ENCODE results near the gene LYZL1.
"Not testable (repeated sequence)": the region's sequence is repeated elsewhere in the genome, so short reads cannot be mapped to it uniquely, and the experiment has no call there.

Gene LYZL1

DNA sequence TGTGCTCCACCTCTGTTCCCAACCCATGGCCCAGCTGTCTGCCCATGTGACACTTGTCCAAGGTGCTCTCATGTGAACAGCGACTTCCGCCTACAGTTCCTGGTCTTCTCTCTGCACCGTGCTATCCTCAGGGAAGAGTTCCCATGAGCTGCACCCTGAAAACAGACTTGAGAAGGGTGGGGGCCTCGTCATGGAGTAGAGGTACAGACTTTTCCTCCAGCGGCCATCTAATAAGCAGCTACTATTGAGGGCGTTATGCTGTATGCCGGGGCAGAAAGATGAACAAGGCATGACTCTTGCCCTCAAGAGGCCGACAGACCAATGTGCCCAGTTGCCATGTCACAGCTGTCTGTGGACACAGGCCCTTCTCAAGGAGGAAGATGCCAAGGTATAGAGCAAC lies 25.4 kb upstream of the LYZL1 start:
- no peak for DNase-seq
- no peak for ATAC-seq

DNA sequence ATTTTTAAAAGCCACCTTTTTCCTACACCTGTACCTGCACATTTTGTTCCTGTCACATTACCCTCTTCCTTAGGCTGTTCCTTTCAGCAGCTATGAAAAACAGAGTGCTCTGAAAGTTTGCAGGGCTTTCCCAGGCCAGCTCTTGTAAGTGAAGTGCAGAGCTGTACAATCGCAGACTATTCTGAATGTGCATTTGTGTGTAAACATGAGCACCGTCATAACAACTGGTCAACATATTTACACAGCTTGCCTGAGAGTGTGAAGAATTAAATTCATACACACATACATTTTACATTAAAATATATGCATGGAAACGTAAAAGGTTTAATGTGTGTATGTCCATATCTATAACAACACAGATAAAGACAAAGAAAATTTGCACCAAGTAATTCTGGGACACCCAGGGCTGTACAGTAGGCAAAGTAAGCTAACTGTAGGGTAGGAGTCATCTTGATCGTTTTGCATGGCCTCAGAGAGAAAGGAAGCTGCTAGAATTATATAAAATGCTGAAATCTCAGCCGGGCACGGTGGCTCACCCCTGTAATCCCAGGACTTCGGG lies 23.6 kb upstream of the LYZL1 start:
- no peak for DNase-seq
- ATAC-seq, result no peak

DNA sequence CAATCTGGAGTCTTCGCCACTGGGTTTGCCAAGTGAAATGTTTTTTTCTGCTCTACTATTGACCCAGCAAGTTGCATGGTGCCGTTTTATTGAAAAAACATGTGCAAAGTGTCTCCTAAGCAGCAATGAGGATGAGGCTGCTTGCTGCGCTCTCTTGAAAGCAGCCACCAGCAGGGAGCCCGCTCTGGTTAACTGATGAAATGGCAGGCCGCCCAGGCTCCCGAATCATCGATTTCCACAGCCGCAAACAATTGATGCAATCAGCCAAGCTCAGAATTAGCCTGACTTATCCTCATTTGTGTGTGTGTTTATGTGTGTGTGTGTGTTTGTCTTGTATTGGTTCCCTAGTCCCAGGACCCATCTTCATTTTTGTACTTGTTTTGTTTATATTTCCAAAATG lies 22.2 kb upstream of the LYZL1 start:
- ATAC-seq (no peak), DNase-seq (no peak)

DNA sequence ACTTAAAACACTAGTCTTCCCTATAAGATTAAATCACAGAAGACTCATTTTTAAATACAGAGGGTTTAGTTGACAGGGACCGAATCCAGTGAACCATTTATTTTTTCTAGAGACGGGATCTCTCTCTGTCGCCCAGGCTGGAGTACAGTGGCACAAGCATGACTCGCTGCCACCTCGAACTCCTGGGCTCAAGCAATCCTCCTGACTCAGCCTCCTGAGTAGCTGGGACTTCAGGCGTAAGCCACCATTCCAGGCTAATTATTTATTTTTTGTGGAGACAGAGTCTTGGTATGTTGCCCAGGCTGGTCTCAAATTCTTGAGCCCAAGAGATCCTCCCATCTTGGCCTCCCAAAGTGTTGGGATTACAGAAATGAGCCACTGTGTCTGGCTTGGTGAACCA lies 20.9 kb upstream of the LYZL1 start:
- no peak for DNase-seq
- ATAC-seq, result no peak

DNA sequence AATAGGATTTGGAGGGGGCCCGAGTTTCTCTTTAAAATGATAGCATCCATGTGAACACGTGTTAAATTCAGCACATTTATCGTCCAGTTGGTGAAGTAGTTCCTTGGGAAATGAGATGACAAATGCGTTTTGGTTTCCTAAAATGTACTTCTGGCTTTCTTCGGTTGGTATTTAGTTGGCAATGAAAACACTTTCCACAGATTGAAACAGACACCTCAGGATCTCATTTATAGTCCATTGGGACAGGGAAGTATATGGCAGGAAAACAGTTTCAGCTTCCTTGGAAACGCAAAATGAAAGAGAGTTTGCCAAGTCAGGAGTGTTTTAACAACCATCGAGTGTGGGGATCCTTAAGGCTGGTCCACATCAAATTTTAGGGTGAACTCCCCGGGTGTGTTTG lies 19.4 kb upstream of the LYZL1 start:
- ATAC-seq (no peak), DNase-seq (no peak)

DNA sequence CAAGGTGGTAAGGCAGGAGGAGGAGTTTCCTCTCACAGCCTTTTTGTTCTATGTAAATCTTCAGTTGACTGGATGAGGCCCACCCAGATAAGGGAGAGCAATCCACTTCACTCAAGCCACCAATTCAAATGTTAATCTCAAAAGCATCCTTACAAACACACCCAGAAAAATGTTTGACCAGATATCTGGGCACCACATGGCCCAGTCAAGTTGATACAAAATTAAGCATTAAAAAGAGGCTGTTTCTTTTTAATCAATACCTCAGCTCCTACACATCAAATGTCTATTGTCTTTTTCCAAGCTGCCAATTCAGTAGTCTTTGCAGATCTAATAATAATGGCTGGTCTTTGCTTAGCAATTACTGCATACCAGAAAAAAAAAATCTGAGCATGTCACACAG lies 18.0 kb upstream of the LYZL1 start:
- no peak for DNase-seq
- ATAC-seq, result no peak

DNA sequence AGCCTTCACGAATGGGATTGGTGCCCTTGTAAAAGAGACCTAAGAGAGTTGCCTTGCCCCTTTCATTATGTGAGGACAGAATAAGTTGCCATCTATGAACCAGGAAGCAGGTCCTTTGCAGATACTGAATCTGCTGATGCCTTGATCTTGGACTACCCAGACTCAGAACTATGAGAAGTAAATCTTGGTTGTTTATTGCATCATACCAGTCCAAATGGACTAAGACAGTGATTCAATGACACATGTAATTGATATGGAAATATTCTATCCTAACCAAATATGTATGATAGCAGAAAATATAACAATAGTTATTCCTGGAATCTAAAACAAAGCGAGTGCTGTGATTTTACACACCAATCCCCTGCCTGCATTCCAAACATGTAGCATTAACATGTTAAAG lies 17.0 kb upstream of the LYZL1 start:
- no peak for ATAC-seq
- no peak for DNase-seq

DNA sequence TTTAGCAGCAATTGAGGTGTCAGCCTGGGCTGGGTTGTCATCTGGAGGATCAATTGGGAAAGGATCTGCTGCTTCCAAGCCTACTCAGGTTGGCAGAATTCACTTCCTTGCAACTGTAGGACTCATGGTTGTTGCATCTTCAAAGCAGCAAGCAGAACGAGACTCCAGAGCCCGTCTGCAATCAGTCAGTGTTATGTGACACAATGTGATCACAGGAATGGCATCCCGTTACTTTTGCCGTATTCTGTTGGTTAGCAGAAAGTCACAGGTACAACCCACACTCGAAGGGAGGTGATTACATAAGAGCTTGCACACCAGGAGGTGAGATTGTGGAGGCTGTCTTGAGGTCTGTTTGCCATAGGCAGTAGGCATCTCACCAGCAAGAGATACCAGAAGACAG lies 15.4 kb upstream of the LYZL1 start:
- ATAC-seq (no peak), DNase-seq (no peak)

DNA sequence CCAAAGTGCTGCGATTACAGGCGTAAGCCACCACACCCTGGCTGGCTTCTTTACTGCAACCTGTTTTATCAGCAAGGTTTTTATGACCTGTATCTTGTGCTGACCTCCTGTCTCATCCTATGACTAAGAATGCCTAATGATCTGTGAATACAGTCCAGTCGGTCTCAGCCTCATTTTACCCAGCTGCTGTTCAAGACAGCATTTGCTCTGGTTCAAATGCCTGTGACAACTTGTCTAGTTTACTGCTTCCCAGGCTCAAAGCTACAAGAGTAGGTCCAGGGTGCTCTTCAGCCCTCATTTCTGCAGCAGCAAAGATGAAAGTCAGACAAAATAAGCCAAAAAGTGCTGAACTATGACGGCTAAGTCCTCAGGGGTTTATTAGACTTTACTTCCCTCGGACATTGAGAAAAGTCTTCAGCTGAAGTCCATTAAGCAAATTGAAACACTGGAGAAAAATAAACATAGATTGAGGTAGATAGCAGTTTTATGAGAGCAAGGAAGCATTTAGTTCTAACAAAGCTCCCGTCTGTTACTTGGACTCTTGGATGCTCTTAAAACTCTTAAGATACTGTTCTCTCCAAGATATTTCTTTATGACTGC lies 12.5 kb upstream of the LYZL1 start:
- ATAC-seq (no peak), DNase-seq (no peak)

DNA sequence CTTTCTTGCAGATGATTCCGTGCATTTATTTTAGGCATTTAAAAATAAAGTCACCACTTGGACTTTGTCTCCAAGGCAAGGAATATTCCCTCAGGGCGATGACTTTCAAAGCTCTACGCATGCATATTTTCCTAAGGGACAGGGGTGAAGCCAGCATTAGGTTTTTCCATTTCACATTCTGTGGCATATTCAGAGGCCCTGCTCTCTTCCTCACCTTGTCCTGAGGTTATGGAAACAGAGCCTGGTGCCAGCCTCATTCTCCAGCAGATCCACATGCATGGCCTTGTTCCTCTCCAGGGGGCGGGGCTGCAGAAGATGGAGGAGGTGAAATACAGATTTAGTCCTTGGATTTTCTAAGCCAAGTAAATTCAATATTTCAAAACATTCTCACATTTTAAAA lies 11.6 kb upstream of the LYZL1 start:
- DNase-seq, result no peak
- ATAC-seq, result no peak

DNA sequence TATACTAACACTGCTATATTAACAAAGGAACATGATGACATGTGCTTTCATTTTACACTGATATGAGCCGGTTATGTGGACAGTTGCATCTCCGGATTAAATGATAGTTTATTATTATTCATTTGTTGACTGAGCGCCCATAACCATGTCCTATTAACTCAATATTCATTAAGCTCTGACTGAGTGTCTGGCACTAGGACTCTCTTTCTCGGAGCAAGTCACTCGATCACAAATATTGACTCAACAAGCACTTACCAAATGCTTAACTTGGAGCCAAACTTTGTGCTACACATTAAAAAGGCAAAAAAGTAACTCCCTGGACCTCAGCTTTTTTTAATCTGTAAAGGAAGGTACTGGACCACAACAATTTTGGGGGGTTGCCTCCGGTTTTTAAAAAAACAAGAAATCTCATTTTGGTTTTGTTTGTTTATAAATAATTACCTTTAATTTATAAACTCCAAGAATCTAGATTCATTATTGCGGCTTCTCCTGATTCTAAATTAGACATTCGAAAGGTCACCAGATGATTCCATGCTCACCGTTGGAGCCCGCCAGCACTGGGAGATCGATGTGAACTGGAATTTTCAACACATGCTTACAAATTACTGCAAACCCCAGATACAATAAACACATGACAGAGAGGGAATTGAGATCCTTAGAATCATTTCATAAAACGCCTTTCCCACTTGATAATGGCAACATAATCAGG lies 8.9 kb upstream of the LYZL1 start:
- DNase-seq, result no peak
- ATAC-seq, result no peak

DNA sequence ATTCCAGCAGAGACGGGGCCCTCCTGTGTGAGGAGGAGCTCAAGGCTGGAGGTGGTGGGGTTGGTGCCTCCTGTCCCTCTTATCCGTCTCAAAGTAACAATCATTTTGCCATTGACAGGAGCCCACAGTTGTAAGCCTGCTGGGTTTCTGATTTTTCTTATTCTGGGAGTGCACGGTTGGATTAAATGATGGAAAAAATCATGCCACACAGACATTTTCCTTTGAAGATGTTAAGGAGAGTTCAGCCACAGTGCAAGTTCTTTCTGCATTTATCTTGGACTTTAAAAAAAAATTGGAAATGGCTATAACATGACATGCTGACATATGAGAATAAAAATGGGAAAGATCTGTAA lies 8.4 kb upstream of the LYZL1 start:
- ATAC-seq, result no peak
- DNase-seq, result no peak

DNA sequence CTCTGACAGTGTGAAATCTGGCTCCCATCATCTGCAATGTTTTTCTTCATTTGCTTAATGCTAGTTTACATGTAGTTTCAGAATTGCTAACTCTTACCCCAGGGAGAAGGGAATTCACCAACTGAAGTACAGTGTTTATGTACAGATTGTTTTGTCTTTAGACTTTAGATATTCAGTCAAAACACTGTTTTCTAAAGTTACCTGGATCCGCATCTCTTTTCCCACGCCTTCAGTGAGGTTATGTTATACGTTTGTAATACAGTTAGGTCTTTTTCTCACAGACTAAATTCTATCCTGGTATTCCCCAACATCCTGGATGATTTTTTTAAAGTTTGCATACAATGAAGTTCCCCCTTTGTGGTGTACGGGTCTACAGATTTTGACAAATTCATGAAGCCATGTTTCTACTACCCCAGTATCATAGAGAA lies 3.2 kb upstream of the LYZL1 start:
- DNase-seq (no peak), ATAC-seq (no peak)

DNA sequence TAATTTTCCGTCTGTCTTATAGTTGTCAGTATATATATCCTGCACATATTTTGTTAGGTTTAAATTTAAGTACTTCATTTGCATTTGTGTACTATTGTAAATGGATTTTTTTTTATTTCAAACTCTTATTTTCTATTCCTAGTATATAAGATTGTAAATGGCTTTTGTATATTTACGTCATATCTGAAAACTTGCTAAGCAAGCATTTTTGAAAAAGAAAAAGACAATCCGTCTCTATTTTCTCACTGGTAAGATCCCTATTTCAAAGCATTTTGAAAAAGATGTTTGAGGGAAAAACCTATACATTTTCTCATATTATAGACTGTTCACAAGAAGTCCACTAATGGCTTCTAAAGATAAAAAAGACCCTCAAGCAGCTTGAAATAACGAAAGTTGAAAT lies 1.2 kb upstream of the LYZL1 start:
- no peak for ATAC-seq
- no peak for DNase-seq

DNA sequence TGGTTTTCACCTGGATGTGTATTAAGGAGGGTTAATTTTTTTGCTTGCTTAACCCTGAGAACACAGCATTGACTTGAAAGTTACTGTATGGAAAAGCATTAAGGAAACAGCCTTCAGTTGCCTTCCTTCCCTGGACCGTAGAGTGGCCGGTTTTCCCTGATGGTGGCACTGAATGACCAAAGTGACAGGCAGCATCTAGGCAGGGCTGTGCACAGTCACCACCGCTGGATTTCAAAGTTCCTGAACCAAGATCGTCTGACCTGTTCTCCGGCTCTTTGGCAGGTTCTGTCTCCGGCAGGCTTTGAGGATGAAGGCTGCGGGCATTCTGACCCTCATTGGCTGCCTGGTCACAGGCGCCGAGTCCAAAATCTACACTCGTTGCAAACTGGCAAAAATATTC lies 2.7 kb downstream of the LYZL1 start:
- not testable (repeated sequence) for ATAC-seq

DNA sequence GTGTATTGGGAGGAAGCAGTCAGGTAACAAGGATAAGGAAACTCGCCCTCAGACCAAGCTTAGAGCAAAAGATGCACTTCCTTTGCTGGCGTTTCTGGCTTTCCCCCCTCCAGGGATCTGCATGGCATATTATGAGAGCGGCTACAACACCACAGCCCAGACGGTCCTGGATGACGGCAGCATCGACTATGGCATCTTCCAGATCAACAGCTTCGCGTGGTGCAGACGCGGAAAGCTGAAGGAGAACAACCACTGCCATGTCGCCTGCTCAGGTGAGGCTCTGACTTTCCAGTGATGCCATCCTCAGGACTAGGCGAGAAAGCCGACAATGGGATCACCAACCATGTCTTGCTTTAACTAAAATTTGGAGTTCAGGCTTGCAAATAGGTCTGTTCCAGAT lies 3.5 kb downstream of the LYZL1 start:
- not testable (repeated sequence) for ATAC-seq, DNase-seq

More for the DNA sequence above, 2.7 kb downstream of the LYZL1 start:
- DNase-seq, result not testable (repeated sequence)

DNA sequence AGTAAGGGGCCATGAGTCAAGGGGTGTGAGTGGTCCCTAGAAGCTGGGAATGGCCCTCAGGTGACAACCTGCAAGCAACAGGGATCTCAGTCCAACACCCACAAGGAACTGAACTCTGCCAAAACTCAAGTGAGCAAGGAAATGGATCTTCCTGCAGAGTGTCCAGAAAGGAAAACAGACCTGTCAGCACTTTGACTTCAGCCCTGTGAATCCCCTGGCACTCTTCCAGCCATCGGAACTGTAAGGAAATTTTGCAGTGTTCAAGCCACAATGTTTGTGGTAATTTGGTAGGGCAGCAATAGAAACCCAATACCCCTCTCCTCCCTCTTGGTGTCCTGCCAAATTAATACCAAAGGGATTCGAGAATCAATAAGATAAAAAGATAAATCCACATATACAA lies 6.9 kb downstream of the LYZL1 start:
- no peak for DNase-seq
- ATAC-seq, result no peak

DNA sequence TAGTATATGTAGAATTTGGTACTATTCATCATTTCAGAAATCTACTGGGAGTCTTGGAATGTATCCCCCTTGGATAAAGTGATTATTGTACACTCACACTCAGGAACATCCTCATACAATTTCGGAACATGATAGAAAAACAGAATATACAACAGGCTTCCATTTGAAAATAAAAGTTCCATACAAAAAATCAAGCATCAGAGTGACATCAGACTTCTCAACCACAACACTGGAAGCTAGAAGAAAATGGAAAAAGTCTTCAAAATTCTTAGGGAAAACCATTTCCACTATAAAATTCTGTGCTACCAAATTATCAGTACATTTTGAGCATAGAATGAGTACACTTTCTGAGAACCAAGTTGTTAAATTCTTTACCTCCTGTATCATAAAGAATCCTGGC lies 8.8 kb downstream of the LYZL1 start:
- ATAC-seq, result no peak
- DNase-seq, result no peak

DNA sequence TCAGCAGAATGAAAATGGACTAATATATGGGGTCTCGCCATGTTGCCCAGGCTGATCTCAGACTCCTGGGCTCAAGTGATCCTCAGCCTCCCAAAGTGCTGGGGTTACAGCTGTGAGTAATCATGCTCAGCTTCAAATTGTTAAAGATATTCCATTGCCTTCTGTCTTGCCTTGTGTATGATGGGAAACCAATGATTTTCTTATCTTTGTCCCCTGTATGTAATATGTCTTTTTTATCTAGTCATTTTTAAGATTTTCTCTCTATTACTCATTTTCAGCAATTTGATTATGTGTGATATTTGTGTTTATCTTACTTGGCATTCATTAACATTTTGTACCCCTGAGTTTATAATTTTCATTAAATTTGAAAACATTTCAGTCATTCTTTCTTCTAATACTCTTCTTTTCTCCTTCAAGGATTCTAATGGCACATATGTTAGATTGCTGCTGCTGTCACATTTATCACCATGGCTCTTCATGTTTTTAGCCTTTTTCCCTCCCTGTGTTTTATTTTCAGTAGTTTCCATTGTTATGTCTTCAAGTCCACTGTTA lies 12.6 kb downstream of the LYZL1 start:
- no peak for DNase-seq
- no peak for ATAC-seq

DNA sequence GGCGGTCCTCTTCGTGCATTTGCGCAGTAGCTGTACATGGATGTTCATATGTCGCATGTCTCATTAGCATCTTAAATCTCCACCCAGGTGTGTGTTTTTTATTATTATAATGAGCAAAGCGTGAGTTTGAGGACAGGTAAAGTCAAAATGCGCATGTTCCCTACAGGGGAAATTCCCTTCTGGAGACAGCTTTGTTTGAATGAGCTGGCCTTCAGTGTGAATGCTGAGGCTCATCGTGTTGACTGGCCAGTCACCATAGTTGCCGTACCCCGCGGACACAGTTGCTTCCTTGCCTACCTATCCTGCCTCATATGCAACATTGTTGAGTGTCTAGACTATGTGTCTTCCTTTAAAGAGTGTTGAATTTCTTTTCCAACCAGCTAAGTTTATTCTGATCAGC lies 13.6 kb downstream of the LYZL1 start:
- no peak for DNase-seq
- ATAC-seq, result no peak

DNA sequence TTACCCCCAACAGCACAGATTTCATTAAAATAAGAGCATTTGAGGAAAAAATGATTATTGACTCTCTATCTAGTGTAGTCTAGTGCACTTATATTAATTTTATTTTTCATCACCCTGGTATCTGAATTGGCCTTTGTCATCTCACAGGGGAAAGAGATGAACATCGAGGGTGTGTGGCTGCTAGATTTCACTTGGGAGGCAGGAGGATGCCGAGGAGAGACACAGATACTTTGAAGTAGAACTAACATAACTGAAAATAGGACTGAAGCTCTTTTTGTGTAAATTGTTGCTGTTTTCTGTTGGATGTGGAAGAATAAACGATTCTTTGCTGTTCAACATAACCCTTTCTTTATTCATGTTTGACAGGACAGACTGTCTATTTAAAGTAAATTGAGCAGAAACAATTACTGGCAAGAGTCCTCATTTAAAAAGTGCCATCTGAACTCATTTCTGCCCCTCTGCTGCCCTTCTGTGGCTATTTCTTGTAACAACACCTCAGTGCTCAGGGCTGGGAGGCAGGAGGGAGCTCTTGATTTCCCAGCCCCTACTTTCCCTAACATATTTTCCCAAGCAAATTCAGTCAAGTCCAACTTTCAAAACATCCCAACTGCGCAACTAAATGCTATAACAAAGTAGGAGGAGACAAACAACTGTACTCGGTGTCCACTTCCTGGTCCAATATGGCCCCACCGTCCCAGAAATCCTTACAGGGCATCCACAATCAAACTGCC lies 15.6 kb downstream of the LYZL1 start:
- ATAC-seq, result no peak
- DNase-seq, result peak; percentile 39

DNA sequence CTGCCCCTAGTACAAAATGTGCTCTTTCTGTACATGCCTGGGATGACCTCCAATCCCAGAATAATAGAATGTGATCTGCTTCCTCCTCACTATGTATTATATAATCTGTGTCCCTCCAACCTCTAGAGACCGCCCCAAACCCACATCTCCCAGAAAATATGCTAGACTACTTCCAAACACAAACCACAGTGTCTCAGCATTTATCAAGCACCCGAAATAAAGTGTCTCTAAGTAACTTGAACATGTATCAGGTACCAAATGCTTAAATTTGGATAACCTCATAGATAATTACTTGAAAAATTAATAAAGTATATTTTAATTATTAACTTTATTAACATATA lies 16.1 kb downstream of the LYZL1 start:
- no peak for ATAC-seq
- no peak for DNase-seq

DNA sequence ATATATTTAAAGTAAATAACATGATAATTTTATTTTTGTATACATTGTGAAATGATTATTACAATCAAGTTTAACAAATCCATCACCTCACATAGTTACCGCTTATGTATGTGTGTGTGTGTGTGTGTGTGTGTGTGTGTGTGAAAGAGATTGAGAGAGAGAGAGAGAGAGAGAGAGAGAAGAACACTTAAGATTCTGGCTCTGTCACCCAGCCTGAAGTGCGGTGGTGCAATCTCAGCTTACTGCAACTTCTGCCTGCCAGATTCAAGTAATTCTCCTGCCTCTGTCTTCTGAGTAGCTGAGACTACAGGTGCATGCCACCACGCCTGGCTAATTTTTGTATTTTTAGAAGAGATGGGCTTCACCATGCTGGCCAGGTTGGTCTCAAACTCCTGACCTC lies 17.8 kb downstream of the LYZL1 start:
- DNase-seq, result no peak
- no peak for ATAC-seq

Measured in stimulated activated naive CD8-positive, alpha-beta T cell treated with anti-CD3 and anti-CD28 coated beads, Interleukin-15, Interleukin-2, amounts not matched to agents 100 U/mL and 50 U/mL, for 24 hours (primary cell).